GM18873 (cell line): ENCODE results near the gene MOXD1.

Experiments
- ATAC-seq: cut with Tn5 transposase; IDR thresholded peaks from one replicate; pipeline ENCODE4 v1.9.1; 2021; ENCODE audit warnings: mild to moderate bottlenecking, moderate library complexity, moderate number of reproducible peaks; ENCODE audit not compliant: unreplicated experiment, low FRiP score

MOXD1 gene

GRCh38 chr6:132251711-132252110 is 149.6 kb downstream of the MOXD1 start:
- no peak for ATAC-seq

- no peak for ATAC-seq
These were observed 153.7 kb downstream of the MOXD1 start for GRCh38 chr6:132247381-132248159.

- no peak for ATAC-seq
These were observed 154.5 kb downstream of the MOXD1 start for GRCh38 chr6:132246632-132247270.

GRCh38 chr6:132246120-132246617 is 155.1 kb downstream of the MOXD1 start:
- ATAC-seq: no peak
